ENCODE data around the gene NRK. TPM values are rescaled to one million over a fixed set of nuclear protein-coding genes. Genes with fewer than 3 reads are reported as not detected.

NRK gene
- total and polyA plus RNA-seq, 9 of the 15 experiments (the other 6 are each of a cell fraction or from before 2014, with no cell fraction given) = 0.07 TPM; not detected in 8

- WGBS (ENCODE audit: insufficient coverage, low coverage, missing lambda C conversion rate) = 0% methylated on average over 1 of the region's 1 CpG
These were observed 177.0 kb downstream of the NRK start for GRCh38 chrX:105999294-105999693.

More at GRCh38 chrX:105999294-105999693, 177.0 kb downstream of the NRK start:
- intact Hi-C loops (cut with micrococcal nuclease) (no loop called here), in situ Hi-C loops (cut with MboI) (no loop called here)
- Histone ChIP-seq H3K4me3 (no peak overlapping the region), H3K4me2 (ENCODE audit: insufficient read depth, low read length) (no peak overlapping the region), H2AFZ (ENCODE audit: low read depth, low read length) (no peak overlapping the region), H3K9ac (ENCODE audit: insufficient read depth in 1 of 2, low read depth in 2 of 2, low read length in 2 of 2) (no peak overlapping the region), H4K20me1 (replicated peaks; ENCODE audit: control insufficient read depth, insufficient read depth, low read length) (no peaks in the 10 kb centered on the region), H3K27me3 (ENCODE audit: control insufficient read depth in 2 of 2, insufficient read depth in 2 of 2, low read length in 2 of 2) (no peaks in the 10 kb centered on the region), H3K27ac (ENCODE audit: extremely low read depth, low read depth, low read length) (no peak overlapping the region), H3K9me3 (replicated peaks; ENCODE audit: control insufficient read depth, insufficient read depth, low read depth, low read length) (no peaks in the 10 kb centered on the region), H3K36me3 (ENCODE audit: control insufficient read depth, insufficient read depth, low read length) (no peaks in the 10 kb centered on the region), H3K9me1 (ENCODE audit: control insufficient read depth, insufficient read depth, low read length) (no peaks in the 10 kb centered on the region), H3K4me1 (replicated peaks in 1 of 2; ENCODE audit: control insufficient read depth in 2 of 2, insufficient read depth in 2 of 2, low read length in 2 of 2) (no peaks in the 10 kb centered on the region), H3K79me2 (ENCODE audit: control insufficient read depth, insufficient read depth, low read length) (no peaks in the 10 kb centered on the region)
- POLR2A ChIA-PET = no interaction called here
- FAIRE-seq (no peak), DNase-seq (ENCODE audit: extremely low read depth in 1 of 4, low spot score in 3 of 4) (no peak), ATAC-seq (no peak)
- BruUV-seq (replicated peaks) = no TSS peak
- TF ChIP-seq ZNF217 (CRISPR knock-in tag; IDR thresholded peaks at IDR 0.05) (no peak), TAF7 (tag; IDR thresholded peaks at IDR 0.05) (no peak), FOXA1 (IDR thresholded peaks at IDR 0.05; ENCODE audit: borderline replicate concordance) (no peak), ZNF655 (CRISPR knock-in tag; IDR thresholded peaks at IDR 0.05) (no peak), KLF13 (tag; IDR thresholded peaks at IDR 0.05; ENCODE audit: borderline replicate concordance, low read depth) (no peak)
- TF ChIP-seq, protein P1, sequence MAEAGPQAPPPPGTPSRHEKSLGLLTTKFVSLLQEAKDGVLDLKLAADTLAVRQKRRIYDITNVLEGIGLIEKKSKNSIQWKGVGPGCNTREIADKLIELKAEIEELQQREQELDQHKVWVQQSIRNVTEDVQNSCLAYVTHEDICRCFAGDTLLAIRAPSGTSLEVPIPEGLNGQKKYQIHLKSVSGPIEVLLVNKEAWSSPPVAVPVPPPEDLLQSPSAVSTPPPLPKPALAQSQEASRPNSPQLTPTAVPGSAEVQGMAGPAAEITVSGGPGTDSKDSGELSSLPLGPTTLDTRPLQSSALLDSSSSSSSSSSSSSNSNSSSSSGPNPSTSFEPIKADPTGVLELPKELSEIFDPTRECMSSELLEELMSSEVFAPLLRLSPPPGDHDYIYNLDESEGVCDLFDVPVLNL (CRISPR knock-in tag; IDR thresholded peaks at IDR 0.05; ENCODE audit: low read depth) = no peak
- CTCF ChIA-PET (ENCODE audit: low intra/inter-chr PET ratio) = no interaction called here

All from K562 (cell line).